ENCODE data around the gene AOX1.
"Not testable (repeated sequence)": the region's sequence is repeated elsewhere in the genome, so short reads cannot be mapped to it uniquely, and the experiment has no call there.

Gene AOX1

GRCh38 chr2:200615247-200615646 is 29.4 kb downstream of the AOX1 start:
- Mint-ChIP-seq H3K36me3 (ENCODE audit: low read depth) (no peaks in the 10 kb centered on the region), H3K27ac (no peak overlapping the region), H3K9me3 (no peaks in the 10 kb centered on the region), H3K4me1 (ENCODE audit: low read depth) (peaks cover 5% of the 10 kb centered on the region), H3K4me3 (no peak overlapping the region), H3K27me3 (peaks cover 13% of the 10 kb centered on the region)

- H3K4me3 Mint-ChIP-seq = no peak overlapping the region
- H3K36me3 Mint-ChIP-seq (ENCODE audit: low read depth) = no peaks in the 10 kb centered on the region
- peaks cover 5% of the 10 kb centered on the region for H3K4me1 Mint-ChIP-seq (ENCODE audit: low read depth)
Measured at GRCh38 chr2:200616193-200616592, 30.4 kb downstream of the AOX1 start.

GRCh38 chr2:200616656-200617055 is 30.8 kb downstream of the AOX1 start:
- Mint-ChIP-seq H3K4me1 (ENCODE audit: low read depth) (peaks cover 5% of the 10 kb centered on the region), H3K27ac (no peak overlapping the region), H3K27me3 (peaks cover 13% of the 10 kb centered on the region), H3K36me3 (ENCODE audit: low read depth) (no peaks in the 10 kb centered on the region), H3K9me3 (no peaks in the 10 kb centered on the region), H3K4me3 (no peak overlapping the region)

More at GRCh38 chr2:200616193-200616592, 30.4 kb downstream of the AOX1 start:
- Mint-ChIP-seq H3K27ac (no peak overlapping the region), H3K9me3 (no peaks in the 10 kb centered on the region), H3K27me3 (peaks cover 13% of the 10 kb centered on the region)

- Mint-ChIP-seq H3K27me3 (peaks cover 13% of the 10 kb centered on the region), H3K9me3 (no peaks in the 10 kb centered on the region), H3K36me3 (ENCODE audit: low read depth) (no peaks in the 10 kb centered on the region), H3K27ac (no peak overlapping the region), H3K4me3 (no peak overlapping the region), H3K4me1 (ENCODE audit: low read depth) (peaks cover 5% of the 10 kb centered on the region)
Measured at GRCh38 chr2:200617156-200618053, 31.6 kb downstream of the AOX1 start.

GRCh38 chr2:200618054-200618419 is 32.2 kb downstream of the AOX1 start:
- peaks cover 5% of the 10 kb centered on the region for H3K4me1 Mint-ChIP-seq (ENCODE audit: low read depth)
- no peak overlapping the region for H3K27ac Mint-ChIP-seq
- H3K4me3 Mint-ChIP-seq = no peak overlapping the region
- H3K9me3 Mint-ChIP-seq = no peaks in the 10 kb centered on the region
- peaks cover 13% of the 10 kb centered on the region for H3K27me3 Mint-ChIP-seq
- H3K36me3 Mint-ChIP-seq (ENCODE audit: low read depth) = no peaks in the 10 kb centered on the region

GRCh38 chr2:200618590-200619021 is 32.8 kb downstream of the AOX1 start:
- H3K4me3 Mint-ChIP-seq = no peak overlapping the region
- H3K9me3 Mint-ChIP-seq = no peaks in the 10 kb centered on the region
- H3K36me3 Mint-ChIP-seq (ENCODE audit: low read depth) = no peaks in the 10 kb centered on the region
- peaks cover 13% of the 10 kb centered on the region for H3K27me3 Mint-ChIP-seq
- H3K27ac Mint-ChIP-seq = no peak overlapping the region
- H3K4me1 Mint-ChIP-seq (ENCODE audit: low read depth) = peaks cover 5% of the 10 kb centered on the region

- H3K9me3 Mint-ChIP-seq = no peaks in the 10 kb centered on the region
- H3K4me3 Mint-ChIP-seq = no peak overlapping the region
- no peaks in the 10 kb centered on the region for H3K36me3 Mint-ChIP-seq (ENCODE audit: low read depth)
- H3K27ac Mint-ChIP-seq = no peak overlapping the region
- H3K27me3 Mint-ChIP-seq = peaks cover 8% of the 10 kb centered on the region
- H3K4me1 Mint-ChIP-seq (ENCODE audit: low read depth) = peaks cover 5% of the 10 kb centered on the region
Measured at GRCh38 chr2:200619279-200619678, 33.5 kb downstream of the AOX1 start.

- Mint-ChIP-seq H3K4me3 (no peak overlapping the region), H3K9me3 (no peaks in the 10 kb centered on the region), H3K27ac (no peak overlapping the region), H3K36me3 (ENCODE audit: low read depth) (no peaks in the 10 kb centered on the region), H3K4me1 (ENCODE audit: low read depth) (peaks cover 5% of the 10 kb centered on the region), H3K27me3 (peaks cover 5% of the 10 kb centered on the region)
Measured at GRCh38 chr2:200620606-200621390, 35.0 kb downstream of the AOX1 start.

- H3K4me3 Mint-ChIP-seq = no peak overlapping the region
- H3K9me3 Mint-ChIP-seq = no peaks in the 10 kb centered on the region
- no peaks in the 10 kb centered on the region for H3K36me3 Mint-ChIP-seq (ENCODE audit: low read depth)
- no peak overlapping the region for H3K27ac Mint-ChIP-seq
- H3K4me1 Mint-ChIP-seq (ENCODE audit: low read depth) = peaks cover 5% of the 10 kb centered on the region
- H3K27me3 Mint-ChIP-seq = peaks cover 2% of the 10 kb centered on the region
Measured at GRCh38 chr2:200622106-200622505, 36.3 kb downstream of the AOX1 start.

GRCh38 chr2:200624026-200624425 is 38.2 kb downstream of the AOX1 start:
- Mint-ChIP-seq H3K9me3 (no peaks in the 10 kb centered on the region), H3K27ac (no peak overlapping the region), H3K27me3 (peaks cover 11% of the 10 kb centered on the region), H3K36me3 (ENCODE audit: low read depth) (no peaks in the 10 kb centered on the region), H3K4me3 (no peak overlapping the region), H3K4me1 (ENCODE audit: low read depth) (no peaks in the 10 kb centered on the region)

- H3K27me3 Mint-ChIP-seq = peaks cover 18% of the 10 kb centered on the region
Measured at GRCh38 chr2:200624658-200625057, 38.8 kb downstream of the AOX1 start.

GRCh38 chr2:200625282-200625681 is 39.5 kb downstream of the AOX1 start:
- H3K4me1 Mint-ChIP-seq (ENCODE audit: low read depth) = no peaks in the 10 kb centered on the region
- peaks cover 20% of the 10 kb centered on the region for H3K27me3 Mint-ChIP-seq
- H3K9me3 Mint-ChIP-seq = no peaks in the 10 kb centered on the region
- H3K27ac Mint-ChIP-seq = no peak overlapping the region
- no peak overlapping the region for H3K4me3 Mint-ChIP-seq
- H3K36me3 Mint-ChIP-seq (ENCODE audit: low read depth) = no peaks in the 10 kb centered on the region

More at GRCh38 chr2:200624658-200625057, 38.8 kb downstream of the AOX1 start:
- Mint-ChIP-seq H3K36me3 (ENCODE audit: low read depth) (no peaks in the 10 kb centered on the region), H3K27ac (no peak overlapping the region), H3K4me3 (no peak overlapping the region), H3K4me1 (ENCODE audit: low read depth) (no peaks in the 10 kb centered on the region), H3K9me3 (no peaks in the 10 kb centered on the region)

- Mint-ChIP-seq H3K27me3 (peaks cover 20% of the 10 kb centered on the region), H3K27ac (no peak overlapping the region), H3K4me3 (no peak overlapping the region), H3K4me1 (ENCODE audit: low read depth) (no peaks in the 10 kb centered on the region), H3K36me3 (ENCODE audit: low read depth) (no peaks in the 10 kb centered on the region), H3K9me3 (no peaks in the 10 kb centered on the region)
Measured at GRCh38 chr2:200625958-200626363, 40.1 kb downstream of the AOX1 start.

GRCh38 chr2:200627110-200627770 is 41.4 kb downstream of the AOX1 start:
- Mint-ChIP-seq H3K27ac (no peak overlapping the region), H3K4me3 (no peak overlapping the region), H3K27me3 (peaks cover 20% of the 10 kb centered on the region), H3K36me3 (ENCODE audit: low read depth) (no peaks in the 10 kb centered on the region), H3K9me3 (no peaks in the 10 kb centered on the region), H3K4me1 (ENCODE audit: low read depth) (no peaks in the 10 kb centered on the region)

GRCh38 chr2:200628461-200628860 is 42.6 kb downstream of the AOX1 start:
- H3K4me1 Mint-ChIP-seq (ENCODE audit: low read depth); H3K27ac Mint-ChIP-seq; H3K4me3 Mint-ChIP-seq; H3K9me3 Mint-ChIP-seq; H3K36me3 Mint-ChIP-seq (ENCODE audit: low read depth): not testable (repeated sequence)
- peaks cover 20% of the 10 kb centered on the region for H3K27me3 Mint-ChIP-seq

All from stimulated activated naive CD8-positive, alpha-beta T cell treated with anti-CD3 and anti-CD28 coated beads, Interleukin-15, Interleukin-2, amounts not matched to agents 100 ng/mL and 50 ng/mL, for 24 hours (primary cell).